GM12878 (cell line): ENCODE data around the gene SNAI3. TPM values are rescaled to one million over a fixed set of nuclear protein-coding genes. Genes with fewer than 3 reads are reported as not detected.

Experiments used
- BCL11A ChIP-seq: IDR thresholded peaks from 2 replicates; pipeline ENCODE4 v1.6.1; 2011; ENCODE audit warnings: low read depth, low read length
- CBFB ChIP-seq: IDR thresholded peaks from 2 replicates; pipeline ENCODE4 v1.6.1; 2016; ENCODE audit warnings: antibody characterized with exemption, low read depth
- CHD2 ChIP-seq: IDR thresholded peaks from 2 replicates; pipeline ENCODE4 v1.6.1; 2011; ENCODE audit warnings: low read depth, low read length, improper control_type of control experiment, borderline replicate concordance
- EED ChIP-seq: sonication (generic); IDR thresholded peaks from 2 replicates; pipeline ENCODE4 v1.6.1; 2016; ENCODE audit warnings: antibody characterized with exemption, low read depth
- GATAD2B ChIP-seq: fragments of 450-650 bp; conservative IDR thresholded peaks from 2 replicates; pipeline ENCODE4 v1.6.1; 2017; ENCODE audit warnings: low read depth, mild to moderate bottlenecking, moderate library complexity
- HDAC2 ChIP-seq: fragments of 200-600 bp; sonication (generic); IDR thresholded peaks from 2 replicates; pipeline ENCODE4 v1.6.1; 2017
- IKZF1 ChIP-seq: fragments of 450-650 bp; conservative IDR thresholded peaks from 2 replicates; pipeline ENCODE4 v1.6.1; 2017; ENCODE audit warnings: antibody characterized with exemption, mild to moderate bottlenecking
- KDM1A ChIP-seq: fragments of 200-600 bp; sonication (generic); IDR thresholded peaks from 2 replicates; pipeline ENCODE4 v1.6.1; 2016; ENCODE audit warnings: borderline replicate concordance
- MEF2A ChIP-seq: IDR thresholded peaks from 2 replicates; pipeline ENCODE4 v1.6.1; 2011; ENCODE audit warnings: low read depth, mild to moderate bottlenecking, low read length, moderate library complexity; ENCODE audit not compliant: insufficient read depth
- MEF2B ChIP-seq: fragments of 450-650 bp; IDR thresholded peaks from 2 replicates; pipeline ENCODE4 v1.6.1; 2018; ENCODE audit warnings: mild to moderate bottlenecking, moderate library complexity; ENCODE audit not compliant: partially characterized antibody, poor library complexity, severe bottlenecking
- MYB ChIP-seq: fragments of 150-350 bp; IDR thresholded peaks from 2 replicates; pipeline ENCODE4 v1.6.1; 2014; ENCODE audit warnings: mild to moderate bottlenecking, low read depth, low read length, borderline replicate concordance
- NBN ChIP-seq: fragments of 450-650 bp; IDR thresholded peaks from 2 replicates; pipeline ENCODE4 v1.6.1; 2016
- NR2C1 ChIP-seq: fragments of 450-650 bp; IDR thresholded peaks from 2 replicates; pipeline ENCODE4 v1.6.1; 2017; ENCODE audit warnings: antibody characterized with exemption, mild to moderate bottlenecking, moderate library complexity
- NR2F1 ChIP-seq: fragments of 450-650 bp; conservative IDR thresholded peaks from 2 replicates; pipeline ENCODE4 v1.6.1; 2017; ENCODE audit warnings: mild to moderate bottlenecking
- PAX5 ChIP-seq: IDR thresholded peaks from 2 replicates; pipeline ENCODE4 v1.6.1; 2011; ENCODE audit warnings: low read depth, low read length, borderline replicate concordance
- POLR2A ChIP-seq: IDR thresholded peaks from 2 replicates; pipeline ENCODE4 v1.6.1; 2011; ENCODE audit warnings: low read depth, mild to moderate bottlenecking, low read length
- RAD51 ChIP-seq: fragments of 450-650 bp; IDR thresholded peaks from 2 replicates; pipeline ENCODE4 v1.6.1; 2016; ENCODE audit warnings: moderate library complexity, mild to moderate bottlenecking, inconsistent platforms
- RB1 ChIP-seq: fragments of 450-650 bp; formaldehyde crosslinking; IDR thresholded peaks from 2 replicates; pipeline ENCODE4 v1.6.1; 2017; ENCODE audit warnings: mild to moderate bottlenecking, borderline replicate concordance
- RELA ChIP-seq: fragments of 450-650 bp; IDR thresholded peaks from 2 replicates; pipeline ENCODE4 v1.8.0; 2014; ENCODE audit warnings: borderline replicate concordance; ENCODE audit not compliant: partially characterized antibody
- SMARCA5 ChIP-seq: fragments of 450-650 bp; IDR thresholded peaks from 2 replicates; pipeline ENCODE4 v1.6.1; 2017; ENCODE audit warnings: mild to moderate bottlenecking
- SPI1 ChIP-seq: IDR thresholded peaks from 2 replicates; pipeline ENCODE4 v1.6.1; 2011; ENCODE audit warnings: low read depth, mild to moderate bottlenecking, low read length, moderate library complexity, borderline replicate concordance; ENCODE audit not compliant: insufficient read depth
- SREBF2 ChIP-seq: IDR thresholded peaks from 2 replicates; pipeline ENCODE4 v1.6.1; 2012; ENCODE audit warnings: mild to moderate bottlenecking, low read length
- TCF3 ChIP-seq: IDR thresholded peaks from 2 replicates; pipeline ENCODE4 v1.6.1; 2012; ENCODE audit warnings: low read depth, mild to moderate bottlenecking, low read length, borderline replicate concordance; ENCODE audit not compliant: insufficient read depth
- polyA plus RNA-seq, 11 experiments: library from polyadenylated mRNA; depleted of rRNA in 4 of 11; unstranded in 6 of 11; stranded (reverse) in 5 of 11; fragments of >200 nt; fragmentation: Nextera tagmentation in 4 of 11; fragmentation: Illumina TruSeq in 1 of 11; extraction: Ambion mirVana in 4 of 11; extraction: Trizol in 1 of 11; gene quantifications; 1 replicate in 1 of 11; 2 replicates in 10 of 11; pipeline versions ENCODE4 v1.2.1 to v1.2.3, GENCODE V29; 2011 to 2016; ENCODE audit warnings: inconsistent platforms in 2 of 11, missing spikeins in 2 of 11, low read depth in 1 of 11
- total RNA-seq, 4 experiments: library from RNA; depleted of rRNA in 3 of 4; stranded (reverse); fragments of >200 nt in 3 of 4; fragmentation: Illumina TruSeq in 1 of 4; extraction: Trizol in 1 of 4; gene quantifications; 2 replicates each; pipeline versions ENCODE4 v1.2.1 to v1.2.3, GENCODE V29; 2013 to 2021
- TF ChIP-seq, protein P1 (sequence below): fragments of 450-650 bp; IDR thresholded peaks from 2 replicates; pipeline ENCODE4 v1.6.1; 2017; ENCODE audit warnings: mild to moderate bottlenecking, moderate library complexity
- TF ChIP-seq, protein P2 (sequence below): fragments of 450-650 bp; IDR thresholded peaks from 2 replicates; pipeline ENCODE4 v1.6.1; 2017; ENCODE audit warnings: mild to moderate bottlenecking, low read depth, inconsistent platforms; ENCODE audit not compliant: poor library complexity, severe bottlenecking
- TF ChIP-seq, protein P3 (sequence below): fragments of 150-350 bp; IDR thresholded peaks from 2 replicates; pipeline ENCODE4 v1.6.1; 2014; ENCODE audit warnings: mild to moderate bottlenecking, low read depth, low read length

SNAI3 gene
- total and polyA plus RNA-seq, 10 of the 15 experiments (the other 5 are each of a cell fraction or from before 2014, with no cell fraction given): 0.21 to 7.4 (median 3.0) TPM

DNA sequence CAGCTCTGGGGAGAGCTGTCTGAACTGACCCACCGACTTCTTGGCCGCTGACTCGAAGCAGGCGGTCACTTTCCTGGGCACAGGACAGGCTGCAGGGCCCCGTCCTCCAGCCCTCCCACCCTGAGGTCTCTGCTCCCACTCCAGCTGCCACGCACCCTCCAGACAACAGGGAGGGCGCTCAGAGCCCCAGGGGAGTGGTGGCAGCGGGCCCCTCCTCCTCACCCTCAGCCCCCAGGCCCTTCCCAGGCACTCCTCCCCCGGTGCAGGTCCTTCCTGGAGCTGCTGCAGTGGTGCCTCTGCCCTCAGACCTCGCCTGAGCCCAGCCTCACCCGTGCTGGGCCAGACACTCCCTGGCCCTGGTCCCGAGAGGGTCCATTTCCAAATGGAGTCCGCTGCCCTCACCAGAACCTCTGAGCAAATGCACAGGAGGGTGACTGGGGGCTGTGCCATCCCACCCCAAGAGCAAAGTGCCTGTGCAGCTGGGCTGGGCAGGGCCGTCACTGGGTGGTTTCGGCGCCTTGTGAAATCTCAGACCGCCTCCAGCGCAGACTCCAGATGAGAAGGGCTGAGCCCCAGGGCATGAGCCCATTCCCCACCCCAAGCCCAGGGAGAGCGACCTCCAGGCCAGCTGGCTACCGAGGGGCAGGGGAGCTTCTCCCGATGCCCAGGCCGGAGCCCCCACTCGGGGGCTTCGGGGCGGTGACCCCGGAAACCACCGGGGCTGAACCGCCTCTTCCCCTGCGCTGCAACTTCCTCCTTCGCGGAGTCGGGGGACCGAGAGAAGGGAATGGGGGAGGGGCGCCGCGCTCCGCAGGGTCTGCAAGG lies 36.2 kb downstream of the SNAI3 start (continued):
- TF ChIP-seq TCF3 (no peak), CBFB (no peak), SPI1 (peak; percentile 53), RAD51 (no peak), PAX5 (peak; percentile 91), EED (peak; percentile 18; the same call in 1 of the 2 replicates), HDAC2 (no peak), KDM1A (no peak), MYB (no peak), SREBF2 (no peak), BCL11A (no peak), MEF2B (peak; percentile 49), NR2F1 (peak; percentile 98), IKZF1 (peak; percentile 29), RELA (no peak), GATAD2B (peak; percentile 94), NBN (0 out of 2 replicates have a peak, but pooled peaks have one; percentile 20), SMARCA5 (no peak), MEF2A (no peak), CHD2 (no peak), NR2C1 (peak; percentile 64), POLR2A (peak; percentile 73), RB1 (no peak)
- TF ChIP-seq, protein P1, sequence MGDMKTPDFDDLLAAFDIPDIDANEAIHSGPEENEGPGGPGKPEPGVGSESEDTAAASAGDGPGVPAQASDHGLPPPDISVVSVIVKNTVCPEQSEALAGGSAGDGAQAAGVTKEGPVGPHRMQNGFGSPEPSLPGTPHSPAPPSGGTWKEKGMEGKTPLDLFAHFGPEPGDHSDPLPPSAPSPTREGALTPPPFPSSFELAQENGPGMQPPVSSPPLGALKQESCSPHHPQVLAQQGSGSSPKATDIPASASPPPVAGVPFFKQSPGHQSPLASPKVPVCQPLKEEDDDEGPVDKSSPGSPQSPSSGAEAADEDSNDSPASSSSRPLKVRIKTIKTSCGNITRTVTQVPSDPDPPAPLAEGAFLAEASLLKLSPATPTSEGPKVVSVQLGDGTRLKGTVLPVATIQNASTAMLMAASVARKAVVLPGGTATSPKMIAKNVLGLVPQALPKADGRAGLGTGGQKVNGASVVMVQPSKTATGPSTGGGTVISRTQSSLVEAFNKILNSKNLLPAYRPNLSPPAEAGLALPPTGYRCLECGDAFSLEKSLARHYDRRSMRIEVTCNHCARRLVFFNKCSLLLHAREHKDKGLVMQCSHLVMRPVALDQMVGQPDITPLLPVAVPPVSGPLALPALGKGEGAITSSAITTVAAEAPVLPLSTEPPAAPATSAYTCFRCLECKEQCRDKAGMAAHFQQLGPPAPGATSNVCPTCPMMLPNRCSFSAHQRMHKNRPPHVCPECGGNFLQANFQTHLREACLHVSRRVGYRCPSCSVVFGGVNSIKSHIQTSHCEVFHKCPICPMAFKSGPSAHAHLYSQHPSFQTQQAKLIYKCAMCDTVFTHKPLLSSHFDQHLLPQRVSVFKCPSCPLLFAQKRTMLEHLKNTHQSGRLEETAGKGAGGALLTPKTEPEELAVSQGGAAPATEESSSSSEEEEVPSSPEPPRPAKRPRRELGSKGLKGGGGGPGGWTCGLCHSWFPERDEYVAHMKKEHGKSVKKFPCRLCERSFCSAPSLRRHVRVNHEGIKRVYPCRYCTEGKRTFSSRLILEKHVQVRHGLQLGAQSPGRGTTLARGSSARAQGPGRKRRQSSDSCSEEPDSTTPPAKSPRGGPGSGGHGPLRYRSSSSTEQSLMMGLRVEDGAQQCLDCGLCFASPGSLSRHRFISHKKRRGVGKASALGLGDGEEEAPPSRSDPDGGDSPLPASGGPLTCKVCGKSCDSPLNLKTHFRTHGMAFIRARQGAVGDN: no peak
- TF ChIP-seq, protein P2, sequence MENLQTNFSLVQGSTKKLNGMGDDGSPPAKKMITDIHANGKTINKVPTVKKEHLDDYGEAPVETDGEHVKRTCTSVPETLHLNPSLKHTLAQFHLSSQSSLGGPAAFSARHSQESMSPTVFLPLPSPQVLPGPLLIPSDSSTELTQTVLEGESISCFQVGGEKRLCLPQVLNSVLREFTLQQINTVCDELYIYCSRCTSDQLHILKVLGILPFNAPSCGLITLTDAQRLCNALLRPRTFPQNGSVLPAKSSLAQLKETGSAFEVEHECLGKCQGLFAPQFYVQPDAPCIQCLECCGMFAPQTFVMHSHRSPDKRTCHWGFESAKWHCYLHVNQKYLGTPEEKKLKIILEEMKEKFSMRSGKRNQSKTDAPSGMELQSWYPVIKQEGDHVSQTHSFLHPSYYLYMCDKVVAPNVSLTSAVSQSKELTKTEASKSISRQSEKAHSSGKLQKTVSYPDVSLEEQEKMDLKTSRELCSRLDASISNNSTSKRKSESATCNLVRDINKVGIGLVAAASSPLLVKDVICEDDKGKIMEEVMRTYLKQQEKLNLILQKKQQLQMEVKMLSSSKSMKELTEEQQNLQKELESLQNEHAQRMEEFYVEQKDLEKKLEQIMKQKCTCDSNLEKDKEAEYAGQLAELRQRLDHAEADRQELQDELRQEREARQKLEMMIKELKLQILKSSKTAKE: no peak
- TF ChIP-seq, protein P3, sequence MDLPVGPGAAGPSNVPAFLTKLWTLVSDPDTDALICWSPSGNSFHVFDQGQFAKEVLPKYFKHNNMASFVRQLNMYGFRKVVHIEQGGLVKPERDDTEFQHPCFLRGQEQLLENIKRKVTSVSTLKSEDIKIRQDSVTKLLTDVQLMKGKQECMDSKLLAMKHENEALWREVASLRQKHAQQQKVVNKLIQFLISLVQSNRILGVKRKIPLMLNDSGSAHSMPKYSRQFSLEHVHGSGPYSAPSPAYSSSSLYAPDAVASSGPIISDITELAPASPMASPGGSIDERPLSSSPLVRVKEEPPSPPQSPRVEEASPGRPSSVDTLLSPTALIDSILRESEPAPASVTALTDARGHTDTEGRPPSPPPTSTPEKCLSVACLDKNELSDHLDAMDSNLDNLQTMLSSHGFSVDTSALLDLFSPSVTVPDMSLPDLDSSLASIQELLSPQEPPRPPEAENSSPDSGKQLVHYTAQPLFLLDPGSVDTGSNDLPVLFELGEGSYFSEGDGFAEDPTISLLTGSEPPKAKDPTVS: no peak
